Left lobe of liver (tissue), 2 donors: ENCODE data around the gene ABCA9. TPM values are rescaled to one million over a fixed set of nuclear protein-coding genes. Genes with fewer than 3 reads are reported as not detected.
"Not testable (repeated sequence)": the region's sequence is repeated elsewhere in the genome, so short reads cannot be mapped to it uniquely, and the experiment has no call there.

Experiments used
- ATAC-seq: fragments of 200-7000 bp; cut with Tn5 transposase; one replicate; pipeline ENCODE4 v1.9.1; 2020; ENCODE audit warnings: mild to moderate bottlenecking, moderate library complexity
- DNase-seq: peaks from one replicate; pipeline ENCODE4 v3.0.0-alpha.2; 2020; ENCODE audit warnings: low spot score
- total RNA-seq: library from RNA; stranded (reverse); gene quantifications from one replicate; pipeline ENCODE4 v1.2.1, GENCODE V29; 2021
- donor health status: DM: no; HTN: no; CAD: no; lungs with moderate emphysema.
- donor health status: DM: no; HTN: yes; CAD: no.

Gene ABCA9
- total RNA-seq, 1 donor from 2014 or later: 8.9 TPM

- no peak for ATAC-seq
Observed at GRCh38 chr17:69042308-69042707, 18.4 kb downstream of the ABCA9 start.

GRCh38 chr17:69031839-69032238 is 28.9 kb downstream of the ABCA9 start:
- ATAC-seq: peak; percentile 39
- DNase-seq: no peak

More at GRCh38 chr17:69042308-69042707, 18.4 kb downstream of the ABCA9 start:
- DNase-seq: no peak

GRCh38 chr17:69030169-69030568 is 30.6 kb downstream of the ABCA9 start:
- DNase-seq (no peak), ATAC-seq (no peak)

DNA sequence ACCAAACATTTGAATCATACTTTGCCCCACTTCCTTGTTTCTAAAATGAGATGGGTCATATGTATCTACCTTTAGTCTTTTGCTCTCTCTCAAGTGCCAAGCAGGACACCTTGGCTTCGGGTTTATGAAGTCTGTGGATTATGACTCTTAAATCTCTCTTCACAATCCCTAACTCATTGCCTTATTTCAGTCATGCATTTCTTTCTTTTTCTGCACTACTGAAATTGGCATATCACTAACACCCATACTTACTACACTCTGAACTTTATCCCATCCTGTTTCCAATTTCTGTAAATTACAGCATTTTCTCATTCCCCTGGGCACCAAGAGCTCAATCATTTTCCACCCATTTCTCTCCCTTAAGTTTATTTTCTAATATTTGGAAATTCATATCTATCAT is 42.0 kb downstream of the ABCA9 start:
- ATAC-seq: peak; percentile 41

DNA sequence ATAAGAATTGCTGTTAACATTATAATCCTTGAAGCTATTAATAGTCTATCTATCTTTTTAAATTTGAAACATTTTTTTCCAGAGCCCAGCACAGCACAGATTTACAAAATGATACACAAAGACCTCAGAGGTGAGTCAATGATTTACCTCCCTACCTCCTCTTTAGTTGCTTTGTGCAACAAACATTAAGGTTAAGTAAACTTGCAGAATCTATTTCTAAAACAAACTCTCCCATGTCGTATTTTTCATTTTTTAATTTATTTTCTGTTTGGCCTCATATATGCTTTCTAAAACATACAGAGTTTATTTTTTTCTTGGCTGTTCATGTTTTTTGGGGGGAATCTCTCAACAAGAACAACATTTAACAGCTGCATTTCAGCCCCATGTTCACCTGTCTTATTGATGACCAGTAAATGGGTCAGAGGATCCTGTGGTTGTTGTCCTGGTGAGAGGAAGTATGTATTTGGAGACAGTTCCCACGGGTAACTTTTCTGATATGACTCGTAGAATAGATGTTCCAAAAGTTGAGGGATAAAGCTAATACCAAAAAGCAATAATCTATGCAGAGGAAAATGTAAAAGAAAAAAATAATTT is 42.6 kb downstream of the ABCA9 start:
- DNase-seq (no peak), ATAC-seq (peak; percentile 89)

More for the DNA sequence above, 42.0 kb downstream of the ABCA9 start:
- DNase-seq: no peak

DNA sequence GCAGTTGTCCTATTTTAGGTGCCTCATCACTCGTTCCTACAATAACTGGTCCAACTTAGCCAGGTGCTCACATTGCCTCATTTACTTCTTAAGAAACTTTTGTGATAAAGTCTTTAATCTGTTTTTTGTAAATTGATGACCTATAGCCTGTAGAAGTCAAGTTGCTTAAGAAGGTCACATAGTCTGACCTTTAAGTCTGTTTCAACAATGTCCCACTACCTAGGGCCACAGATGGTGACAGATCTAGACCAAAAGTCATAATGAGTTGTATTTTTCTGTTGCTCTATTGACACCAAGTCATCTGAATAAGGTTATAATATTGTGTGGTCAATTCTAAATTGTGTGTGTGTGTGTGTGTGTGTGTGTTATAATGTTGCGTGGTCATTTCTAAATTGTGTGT is 45.1 kb downstream of the ABCA9 start:
- DNase-seq: no peak
- ATAC-seq: no peak

DNA sequence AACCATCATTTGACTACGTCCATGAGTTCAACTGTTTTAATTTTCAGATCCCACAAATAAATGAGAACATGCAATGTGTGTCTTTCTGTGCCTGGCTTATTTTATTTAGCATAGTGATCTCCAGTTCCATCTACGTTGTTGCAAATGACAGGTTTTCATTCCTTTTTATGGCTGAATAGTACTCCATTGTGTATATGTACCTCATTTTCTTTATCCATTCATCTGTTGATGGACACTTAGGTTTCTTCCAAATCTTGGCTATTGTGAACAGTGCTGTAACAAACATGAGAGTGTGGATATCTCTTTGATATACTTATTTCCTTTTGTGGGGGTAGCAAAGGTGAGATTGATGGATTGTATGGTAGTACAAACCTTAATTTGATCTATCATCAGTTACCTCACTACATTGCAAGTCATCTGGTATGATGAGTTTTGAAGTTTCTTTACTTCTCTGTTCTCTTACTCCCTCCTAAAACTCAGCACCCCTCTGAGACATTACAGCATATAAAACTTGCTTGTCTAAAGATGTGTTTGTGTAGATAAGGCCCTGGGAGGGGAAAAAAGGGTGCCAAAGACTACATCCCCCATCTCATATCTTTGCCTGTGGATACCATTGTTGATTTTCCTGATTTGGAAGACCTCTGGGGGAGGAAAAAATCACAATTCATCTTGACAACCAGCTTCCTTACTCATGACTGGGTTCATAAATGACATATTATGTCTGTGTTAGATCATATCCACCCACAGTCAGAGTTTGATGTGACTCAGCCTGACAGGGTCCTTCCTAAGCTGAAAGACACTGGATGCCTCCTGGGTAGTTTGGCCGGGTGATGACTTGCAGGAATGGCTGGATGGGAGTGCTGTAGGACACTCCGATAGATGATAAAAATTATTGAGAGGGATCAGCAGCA is 47.6 kb downstream of the ABCA9 start:
- DNase-seq: no peak
- no peak for ATAC-seq

DNA sequence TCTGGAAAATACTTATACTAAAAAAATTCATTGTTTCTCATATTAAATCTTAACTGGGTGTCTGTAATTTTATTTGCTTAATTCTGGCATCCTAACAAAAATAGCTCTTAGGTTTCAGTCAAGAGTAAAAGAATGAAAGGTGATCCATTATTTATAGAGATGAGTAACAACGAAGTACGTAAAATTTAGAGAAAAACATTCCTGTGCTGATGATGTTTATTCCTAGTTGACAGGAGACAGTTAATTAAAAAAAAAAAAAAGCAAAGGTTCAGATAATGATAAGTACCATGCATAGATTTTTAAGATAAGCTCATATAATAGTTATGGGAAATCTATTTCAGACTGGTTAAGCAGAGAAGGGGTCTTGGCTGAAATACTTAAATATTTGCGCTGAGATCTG is 50.8 kb downstream of the ABCA9 start:
- ATAC-seq (no peak), DNase-seq (no peak)

GRCh38 chr17:69004759-69005158 is 56.0 kb downstream of the ABCA9 start:
- not testable (repeated sequence) for DNase-seq, ATAC-seq

GRCh38 chr17:68999743-69000142 is 61.0 kb downstream of the ABCA9 start:
- DNase-seq, ATAC-seq: not testable (repeated sequence)

DNA sequence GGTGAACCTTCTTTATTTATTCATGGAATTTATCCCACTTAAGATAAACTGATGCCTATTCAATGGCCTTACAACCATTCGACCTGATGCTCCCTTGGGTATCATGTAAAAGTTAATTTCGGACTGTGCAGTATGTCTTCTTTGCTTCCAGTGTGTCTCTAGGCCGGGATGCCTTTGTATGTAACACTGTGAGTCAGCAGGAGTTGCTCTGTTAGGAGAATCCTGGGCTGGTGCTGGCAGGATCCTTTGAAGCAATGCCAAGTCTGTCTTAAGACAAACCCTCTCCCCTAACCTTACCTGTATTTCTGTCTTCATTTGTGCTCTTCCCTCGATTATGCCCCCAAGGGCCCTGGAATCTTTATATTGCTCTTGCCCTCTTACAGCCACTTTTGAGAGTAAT is 67.6 kb downstream of the ABCA9 start:
- DNase-seq (no peak), ATAC-seq (no peak)

DNA sequence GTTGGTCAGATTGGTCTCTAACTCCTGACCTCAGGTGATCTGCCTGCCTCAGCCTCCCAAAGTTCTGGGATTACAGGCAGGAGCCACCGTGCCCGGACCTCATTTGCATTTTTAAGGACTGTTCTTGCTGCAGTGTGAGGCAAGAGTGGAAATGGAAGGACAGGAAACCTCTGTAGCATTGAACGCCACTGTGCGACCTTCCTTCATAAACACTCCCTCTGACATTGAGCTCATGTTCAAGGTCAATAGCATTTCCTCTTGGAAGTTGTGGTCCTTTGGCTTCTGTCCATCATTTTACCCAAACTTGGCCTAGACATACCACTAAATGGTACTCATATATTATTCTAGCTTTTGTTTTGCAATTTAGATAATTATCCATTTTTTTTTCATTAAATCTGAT is 72.8 kb downstream of the ABCA9 start:
- ATAC-seq: no peak
- DNase-seq: no peak

DNA sequence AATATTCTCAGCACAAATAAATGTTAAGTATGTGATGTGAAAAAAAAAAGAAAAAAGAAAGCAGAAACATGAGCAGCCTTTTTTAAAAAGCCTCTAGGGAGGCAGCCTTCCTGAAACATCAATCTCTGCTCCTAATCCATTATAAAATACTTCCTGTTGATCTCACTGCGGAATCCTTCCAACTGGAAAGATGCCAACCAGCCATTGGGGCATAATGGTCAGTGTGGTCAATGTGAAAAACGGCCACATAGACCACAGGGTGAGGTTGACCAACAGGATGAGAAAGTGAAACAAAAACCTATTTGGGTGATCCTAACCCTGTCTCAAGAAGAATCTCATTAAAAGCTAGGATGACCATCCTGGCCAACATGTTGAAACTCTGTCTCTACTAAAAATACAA is 79.4 kb downstream of the ABCA9 start:
- ATAC-seq (peak; percentile 75), DNase-seq (peak; percentile 59)

- peak; percentile 60 for ATAC-seq
- no peak for DNase-seq
Observed at GRCh38 chr17:68973098-68973846, 87.5 kb downstream of the ABCA9 start.

- no peak for DNase-seq
- ATAC-seq: peak; percentile 95
Observed at GRCh38 chr17:68972119-68972704, 88.5 kb downstream of the ABCA9 start.

DNA sequence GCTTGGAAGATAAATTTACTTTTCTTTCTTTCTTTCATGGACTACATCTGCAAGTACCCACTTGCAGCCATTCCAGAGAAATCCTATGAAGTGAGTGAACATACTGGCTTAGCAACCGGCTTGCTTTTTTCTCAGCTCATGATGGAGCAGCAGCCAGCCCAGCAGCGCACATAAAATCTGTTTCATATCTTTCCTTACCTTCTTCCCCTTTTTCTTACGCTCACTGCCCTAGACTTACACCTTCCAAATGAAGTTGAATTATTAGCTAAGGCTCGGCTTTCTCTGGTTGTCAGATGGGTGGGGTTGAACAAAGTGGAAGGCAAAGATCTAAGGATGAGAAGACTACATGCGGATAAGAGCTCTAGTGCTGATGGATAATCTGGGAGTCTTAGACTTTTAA is 91.6 kb downstream of the ABCA9 start:
- ATAC-seq (no peak), DNase-seq (no peak)

DNA sequence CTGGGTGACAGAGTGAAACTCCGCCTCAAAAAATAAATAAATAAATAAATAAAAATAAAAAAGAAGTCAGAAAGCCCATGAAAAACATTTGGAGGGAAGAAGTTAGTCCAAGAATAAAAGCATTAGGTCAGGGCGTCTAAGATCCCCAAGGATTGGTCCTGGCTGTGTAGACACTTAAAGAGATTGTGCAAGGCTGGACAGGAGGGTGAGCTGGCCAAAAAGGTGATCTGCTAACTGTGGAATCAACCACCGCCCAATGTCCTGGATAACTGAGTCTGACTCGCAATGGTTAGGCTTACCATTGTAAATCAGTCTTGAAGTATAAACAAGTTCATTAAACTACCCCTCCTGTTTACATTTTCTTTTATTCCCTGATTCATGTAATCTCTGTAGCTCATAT is 96.8 kb downstream of the ABCA9 start:
- ATAC-seq (no peak), DNase-seq (no peak)

GRCh38 chr17:68961214-68961882 is 99.4 kb downstream of the ABCA9 start:
- DNase-seq (no peak), ATAC-seq (peak; percentile 47)

DNA sequence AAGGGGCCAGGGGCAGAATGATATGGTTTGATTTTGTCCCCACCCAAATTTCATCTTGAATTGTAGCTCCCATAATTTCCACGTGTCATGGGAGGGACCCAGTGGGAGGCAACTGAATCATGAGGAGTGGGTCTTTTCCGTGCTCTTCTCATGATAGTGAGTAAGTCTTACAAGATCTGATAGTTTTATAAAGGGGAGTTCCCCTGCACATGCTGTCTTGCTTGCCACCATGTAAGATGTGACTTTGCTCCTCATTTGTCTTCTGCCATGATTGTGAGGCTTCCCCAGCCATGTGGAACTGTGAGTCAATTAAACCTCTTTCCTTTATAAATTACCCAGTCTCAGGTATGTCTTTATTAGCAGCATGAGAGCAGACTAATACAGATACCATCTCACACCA is 101.6 kb downstream of the ABCA9 start:
- not testable (repeated sequence) for DNase-seq

DNA sequence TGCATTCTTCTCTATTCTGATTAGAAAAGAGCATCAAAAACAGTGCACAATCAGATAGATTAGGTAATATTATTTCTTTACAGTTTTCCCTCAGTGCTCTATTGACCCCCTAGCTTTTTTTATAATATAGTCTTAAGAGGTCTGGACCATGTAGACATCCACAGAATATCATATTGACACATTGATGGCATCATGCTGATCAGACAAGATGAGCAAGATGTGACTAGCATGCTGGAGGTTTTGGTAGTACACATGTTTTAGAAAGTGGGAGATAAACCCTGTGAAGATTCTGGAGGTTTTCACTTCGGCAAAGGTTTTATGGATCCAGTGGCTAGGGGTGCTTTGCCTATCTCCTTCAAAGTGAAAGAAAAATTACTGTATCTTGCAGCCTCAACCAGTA is 102.8 kb downstream of the ABCA9 start:
- ATAC-seq (no peak), DNase-seq (no peak)

More for the DNA sequence above, 101.6 kb downstream of the ABCA9 start:
- ATAC-seq: not testable (repeated sequence)
